ENCODE results near the gene CLRN2. TPM values are rescaled to one million over a fixed set of nuclear protein-coding genes. Genes with fewer than 3 reads are reported as not detected.

CLRN2 gene, protein sequence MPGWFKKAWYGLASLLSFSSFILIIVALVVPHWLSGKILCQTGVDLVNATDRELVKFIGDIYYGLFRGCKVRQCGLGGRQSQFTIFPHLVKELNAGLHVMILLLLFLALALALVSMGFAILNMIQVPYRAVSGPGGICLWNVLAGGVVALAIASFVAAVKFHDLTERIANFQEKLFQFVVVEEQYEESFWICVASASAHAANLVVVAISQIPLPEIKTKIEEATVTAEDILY
- not detected in 2 replicates for polyA plus RNA-seq (2011; rRNA removed)
- polyA minus RNA-seq (2011; rRNA and poly(A)+ RNA removed), result not detected in 2 replicates

DNA sequence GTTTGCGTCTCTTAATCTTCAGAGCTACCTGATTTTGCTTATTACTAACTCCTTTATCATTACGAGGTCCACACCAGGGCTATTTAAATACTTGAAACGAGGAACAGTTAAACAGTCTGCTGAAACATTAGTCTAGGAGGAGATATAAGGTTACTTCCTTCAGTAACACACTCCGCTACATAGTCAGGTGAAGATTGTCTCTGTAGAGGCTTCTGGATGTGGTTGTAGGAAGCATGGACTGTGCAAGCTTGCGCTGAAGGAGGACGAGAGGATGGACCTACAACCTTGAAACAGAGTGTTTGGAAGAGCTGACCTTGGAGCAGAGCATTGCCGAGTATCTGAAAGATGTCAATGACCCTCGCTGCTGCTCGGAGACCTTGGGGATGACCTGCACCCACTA, at the start of gene CLRN2:
Gene CLRN2 (plus strand): TSS at position 301 of the 400 bp plus-strand sequence. CDS start 102 bp downstream, outside the sequence.
- TF ChIP-seq, protein P1, sequence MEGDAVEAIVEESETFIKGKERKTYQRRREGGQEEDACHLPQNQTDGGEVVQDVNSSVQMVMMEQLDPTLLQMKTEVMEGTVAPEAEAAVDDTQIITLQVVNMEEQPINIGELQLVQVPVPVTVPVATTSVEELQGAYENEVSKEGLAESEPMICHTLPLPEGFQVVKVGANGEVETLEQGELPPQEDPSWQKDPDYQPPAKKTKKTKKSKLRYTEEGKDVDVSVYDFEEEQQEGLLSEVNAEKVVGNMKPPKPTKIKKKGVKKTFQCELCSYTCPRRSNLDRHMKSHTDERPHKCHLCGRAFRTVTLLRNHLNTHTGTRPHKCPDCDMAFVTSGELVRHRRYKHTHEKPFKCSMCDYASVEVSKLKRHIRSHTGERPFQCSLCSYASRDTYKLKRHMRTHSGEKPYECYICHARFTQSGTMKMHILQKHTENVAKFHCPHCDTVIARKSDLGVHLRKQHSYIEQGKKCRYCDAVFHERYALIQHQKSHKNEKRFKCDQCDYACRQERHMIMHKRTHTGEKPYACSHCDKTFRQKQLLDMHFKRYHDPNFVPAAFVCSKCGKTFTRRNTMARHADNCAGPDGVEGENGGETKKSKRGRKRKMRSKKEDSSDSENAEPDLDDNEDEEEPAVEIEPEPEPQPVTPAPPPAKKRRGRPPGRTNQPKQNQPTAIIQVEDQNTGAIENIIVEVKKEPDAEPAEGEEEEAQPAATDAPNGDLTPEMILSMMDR (IDR thresholded peaks at IDR 0.05; ENCODE audit: insufficient read depth, low read depth, low read length), result no peak
- CTCF ChIA-PET, result interaction anchor here (0.9 to 1.9 kb wide), 4 partner anchors 20 to 1078 kb away, joined by 3 to 6 read pairs (median 4); no protein-coding TSS in a partner anchor
- H3K27me3 ChIP-seq (ENCODE audit: control insufficient read depth, insufficient read depth, low read length), result peaks cover 12% of the 10 kb centered on the region

DNA sequence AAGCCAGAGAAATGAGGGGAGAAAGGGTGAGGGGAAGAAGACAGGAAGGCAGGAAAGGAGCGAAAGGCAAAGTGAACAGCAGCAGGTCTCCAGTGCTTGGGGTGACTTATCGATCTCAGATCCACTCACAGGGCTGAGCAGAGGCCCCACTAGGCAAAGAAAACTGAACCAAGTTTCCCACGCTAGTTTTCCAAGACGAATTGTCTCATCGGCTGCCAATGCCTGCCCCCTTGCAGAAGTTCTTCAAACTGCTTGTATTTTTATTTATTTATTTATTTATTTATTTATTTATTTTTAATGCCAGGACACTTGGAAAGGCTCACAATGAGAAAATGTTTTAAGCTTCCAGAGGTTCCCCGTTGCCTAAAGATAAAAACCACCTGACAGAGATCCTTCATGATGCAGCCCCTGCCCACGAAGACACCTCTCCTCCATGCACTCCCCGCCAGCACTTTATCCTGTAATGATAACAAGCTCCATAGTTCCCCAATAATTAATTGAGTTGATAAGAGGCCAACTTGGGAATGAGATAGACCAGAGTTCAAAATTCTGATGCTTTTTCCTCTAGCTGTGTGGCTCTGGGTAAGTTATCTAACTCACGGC, 46.2 kb upstream of the CLRN2 start:
- no peaks in the 10 kb centered on the region for H3K27me3 ChIP-seq (ENCODE audit: control insufficient read depth, insufficient read depth, low read length)
- no peak overlapping the region for H3K4me3 ChIP-seq (ENCODE audit: low read depth, low read length)
- TF ChIP-seq, protein P1 (IDR thresholded peaks at IDR 0.05; ENCODE audit: insufficient read depth, low read depth, low read length), result peak; percentile 40; the same call in 1 of the 2 replicates
- no peak for DNase-seq (ENCODE audit: low read depth)
- CTCF ChIA-PET, result interaction anchor here (0.7 to 2.1 kb wide), 12 partner anchors 11 to 1186 kb away, joined by 3 to 17 read pairs (median 3); no protein-coding TSS in a partner anchor
- H3K36me3 ChIP-seq (ENCODE audit: control insufficient read depth, insufficient read depth, low read length), result no peaks in the 10 kb centered on the region
- POLR2A ChIA-PET, result no interaction called here

More for the DNA sequence above, at the start of gene CLRN2:
- no peak for DNase-seq (ENCODE audit: low read depth)
- POLR2A ChIA-PET, result no interaction called here
- no peaks in the 10 kb centered on the region for H3K36me3 ChIP-seq (ENCODE audit: control insufficient read depth, insufficient read depth, low read length)
- H3K4me3 ChIP-seq (ENCODE audit: low read depth, low read length), result no peak within 1 kb of the TSS

DNA sequence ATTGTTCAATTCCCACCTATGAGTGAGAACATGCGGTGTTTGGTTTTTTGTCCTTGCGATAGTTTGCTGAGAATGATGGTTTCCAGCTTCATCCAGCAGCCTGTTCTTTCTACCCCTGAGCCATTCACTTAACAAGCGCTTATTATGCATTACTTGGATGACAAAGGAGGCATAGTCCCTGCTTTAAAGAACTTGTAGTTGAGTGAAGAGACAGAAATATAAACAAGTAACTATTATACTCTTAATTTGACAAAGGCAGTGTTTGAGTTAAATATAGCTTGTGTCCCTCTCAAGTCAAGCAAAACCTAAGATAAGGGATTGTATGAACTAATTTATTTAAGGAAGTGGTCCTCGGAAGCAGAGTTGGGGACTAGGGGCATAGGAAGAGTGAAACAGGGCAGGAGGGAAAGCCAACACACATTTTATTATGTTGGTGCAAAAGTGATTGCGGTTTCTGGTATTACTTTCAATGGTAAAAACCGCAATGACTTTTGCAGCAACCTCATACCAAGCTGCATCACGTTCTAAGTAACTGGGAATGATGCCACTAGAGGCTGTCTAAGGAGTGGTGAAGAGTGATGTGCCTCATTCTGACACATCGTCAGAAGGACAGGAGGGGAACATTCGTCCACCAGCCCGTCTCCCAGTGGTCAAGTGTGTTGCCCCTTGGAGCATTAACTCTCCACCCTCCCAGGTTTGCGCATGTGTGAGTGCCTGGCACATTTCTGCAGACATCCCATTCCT, 44.9 kb upstream of the CLRN2 start:
- CTCF ChIA-PET, result interaction anchor here (0.8 to 5.1 kb wide), 4 partner anchors 11 to 1443 kb away, joined by 3 to 31 read pairs (median 3); no protein-coding TSS in a partner anchor
- Histone ChIP-seq H3K27me3 (ENCODE audit: control insufficient read depth, insufficient read depth, low read length) (no peaks in the 10 kb centered on the region), H3K4me3 (ENCODE audit: low read depth, low read length) (no peak overlapping the region), H3K36me3 (ENCODE audit: control insufficient read depth, insufficient read depth, low read length) (no peaks in the 10 kb centered on the region)
- POLR2A ChIA-PET, result no interaction called here
- no peak for DNase-seq (ENCODE audit: low read depth)
- TF ChIP-seq, protein P1 (IDR thresholded peaks at IDR 0.05; ENCODE audit: insufficient read depth, low read depth, low read length), result no peak

DNA sequence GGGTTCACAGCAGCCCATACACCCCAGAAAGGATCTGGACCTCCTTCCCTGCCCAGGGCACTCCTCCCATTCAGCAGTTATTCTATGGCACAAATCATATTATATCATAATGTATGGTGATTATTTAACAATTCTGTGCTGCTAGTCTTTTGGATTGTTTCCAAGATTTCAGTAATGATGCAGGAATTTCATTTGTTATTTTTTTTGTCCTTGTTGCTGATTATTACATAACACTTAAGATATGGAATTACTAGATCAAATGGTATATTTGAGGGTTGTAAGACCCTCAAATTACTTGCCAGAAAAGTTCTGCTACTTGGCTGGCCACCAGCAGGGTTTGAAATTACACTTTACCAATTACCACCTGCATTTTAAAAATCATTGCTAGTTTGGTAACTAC, 39.5 kb upstream of the CLRN2 start:
- Histone ChIP-seq H3K27me3 (ENCODE audit: control insufficient read depth, insufficient read depth, low read length) (no peaks in the 10 kb centered on the region), H3K36me3 (ENCODE audit: control insufficient read depth, insufficient read depth, low read length) (no peaks in the 10 kb centered on the region), H3K4me3 (ENCODE audit: low read depth, low read length) (no peak overlapping the region)
- TF ChIP-seq, protein P1 (IDR thresholded peaks at IDR 0.05; ENCODE audit: insufficient read depth, low read depth, low read length), result no peak
- ChIA-PET CTCF (no interaction called here), POLR2A (no interaction called here)
- no peak for DNase-seq (ENCODE audit: low read depth)

DNA sequence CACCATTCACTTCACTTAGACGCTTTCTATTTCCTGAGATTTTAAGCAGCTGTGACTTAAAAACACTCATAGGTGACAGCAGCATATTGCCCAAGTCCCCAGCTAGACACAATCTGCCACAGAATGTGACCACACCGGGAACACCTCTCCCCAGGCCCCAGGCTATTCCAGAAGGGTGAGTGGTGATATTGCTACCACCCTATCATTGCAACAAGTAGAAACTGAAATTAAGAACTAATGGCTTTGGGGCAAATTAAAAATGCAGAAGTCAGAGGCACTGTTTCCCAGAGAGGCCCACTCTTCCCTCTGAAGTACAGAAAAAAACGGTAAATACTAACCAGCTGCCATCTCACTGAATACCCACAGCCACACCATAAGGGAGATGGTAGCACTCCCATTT, 38.1 kb upstream of the CLRN2 start:
- H3K27me3 ChIP-seq (ENCODE audit: control insufficient read depth, insufficient read depth, low read length), result no peaks in the 10 kb centered on the region
- H3K4me3 ChIP-seq (ENCODE audit: low read depth, low read length), result no peak overlapping the region
- no peaks in the 10 kb centered on the region for H3K36me3 ChIP-seq (ENCODE audit: control insufficient read depth, insufficient read depth, low read length)
- CTCF ChIA-PET, result interaction anchor here (0.9 kb wide), 1 partner anchor 24 kb away, joined by 3 read pairs; no protein-coding TSS in a partner anchor
- DNase-seq (ENCODE audit: low read depth), result no peak
- POLR2A ChIA-PET, result interaction anchor here (0.6 kb wide), 1 partner anchor 1206 kb away, joined by 5 read pairs; no protein-coding TSS in a partner anchor
- TF ChIP-seq, protein P1 (IDR thresholded peaks at IDR 0.05; ENCODE audit: insufficient read depth, low read depth, low read length), result no peak
